Kidney tubule cell (primary cell): ENCODE results near the gene KHSRP.

Experiments
- DNase-seq: peaks from one replicate; pipeline ENCODE4 v3.0.0-alpha.2; 2018; ENCODE audit warnings: low spot score

The KHSRP gene

GRCh38 chr19:6392221-6393073 is 32.2 kb downstream of the KHSRP start:
- no peak for DNase-seq

- no peak for DNase-seq
Measured at GRCh38 chr19:6387372-6387771, 37.2 kb downstream of the KHSRP start.

GRCh38 chr19:6384381-6384780 is 40.2 kb downstream of the KHSRP start:
- DNase-seq, result no peak

- no peak for DNase-seq
Measured at GRCh38 chr19:6383188-6383587, 41.4 kb downstream of the KHSRP start.

- DNase-seq, result no peak
Measured at GRCh38 chr19:6381030-6381750, 43.4 kb downstream of the KHSRP start.

DNA sequence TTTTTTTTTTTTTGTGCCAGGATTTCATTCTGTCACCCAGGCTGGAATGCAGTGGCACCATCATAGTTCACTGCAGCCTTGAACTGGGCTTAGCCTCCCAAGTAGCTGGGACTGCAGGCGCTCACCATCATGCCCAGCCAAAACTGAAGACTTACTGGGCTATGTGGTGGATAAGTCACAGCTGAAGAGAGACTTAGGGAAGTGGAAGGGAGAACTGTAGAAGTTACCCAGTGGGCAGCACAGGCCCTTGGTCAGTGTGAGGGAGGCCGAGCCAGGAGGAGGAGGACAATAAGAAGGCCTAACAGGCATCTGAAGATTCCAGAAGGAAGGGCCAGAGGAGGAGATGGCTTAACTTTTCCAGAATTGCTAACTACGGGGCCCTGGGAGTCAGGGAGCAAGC is 44.9 kb downstream of the KHSRP start:
- DNase-seq, result no peak

- no peak for DNase-seq
Measured at GRCh38 chr19:6378486-6378885, 46.1 kb downstream of the KHSRP start.

- DNase-seq, result peak; percentile 77
Measured at GRCh38 chr19:6378041-6378440, 46.6 kb downstream of the KHSRP start.

- DNase-seq, result no peak
Measured at GRCh38 chr19:6376512-6377190, 48.0 kb downstream of the KHSRP start.

DNA sequence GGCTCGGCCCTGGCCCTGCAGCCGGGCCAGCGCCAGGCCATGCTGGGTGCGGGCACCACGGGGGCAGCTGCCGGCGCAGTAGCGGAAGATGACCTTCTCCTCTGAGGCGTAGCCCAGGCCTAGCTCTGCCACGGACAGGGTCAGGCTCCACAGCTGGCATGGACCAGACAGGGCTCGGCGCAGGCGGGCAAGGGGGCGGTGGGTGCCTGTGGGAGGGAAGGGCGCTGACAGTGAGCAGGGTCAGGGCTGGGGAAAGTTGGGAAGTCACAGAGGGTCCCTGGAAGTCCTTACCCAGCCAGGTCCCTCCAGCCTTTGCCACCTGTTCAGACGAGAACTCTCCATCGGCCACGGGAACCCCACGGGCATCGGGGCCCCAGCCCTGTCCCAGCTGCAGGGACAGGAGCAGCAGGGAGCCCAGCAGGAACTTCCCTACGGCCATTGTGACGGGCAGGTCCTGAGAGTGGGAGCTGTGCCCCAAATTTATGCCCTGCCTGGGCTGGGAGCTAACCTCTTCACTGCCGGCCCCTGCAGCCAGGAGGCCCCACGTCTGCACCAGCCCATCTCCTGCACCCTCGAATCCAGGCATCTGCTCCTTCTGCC is 49.1 kb downstream of the KHSRP start, which contains the start of gene PSPN:
Gene PSPN, minus strand, starts transcription at position 523 of the 600 bp plus-strand sequence. Its CDS starts 84 bp downstream, at position 439.
- no peak for DNase-seq

DNA sequence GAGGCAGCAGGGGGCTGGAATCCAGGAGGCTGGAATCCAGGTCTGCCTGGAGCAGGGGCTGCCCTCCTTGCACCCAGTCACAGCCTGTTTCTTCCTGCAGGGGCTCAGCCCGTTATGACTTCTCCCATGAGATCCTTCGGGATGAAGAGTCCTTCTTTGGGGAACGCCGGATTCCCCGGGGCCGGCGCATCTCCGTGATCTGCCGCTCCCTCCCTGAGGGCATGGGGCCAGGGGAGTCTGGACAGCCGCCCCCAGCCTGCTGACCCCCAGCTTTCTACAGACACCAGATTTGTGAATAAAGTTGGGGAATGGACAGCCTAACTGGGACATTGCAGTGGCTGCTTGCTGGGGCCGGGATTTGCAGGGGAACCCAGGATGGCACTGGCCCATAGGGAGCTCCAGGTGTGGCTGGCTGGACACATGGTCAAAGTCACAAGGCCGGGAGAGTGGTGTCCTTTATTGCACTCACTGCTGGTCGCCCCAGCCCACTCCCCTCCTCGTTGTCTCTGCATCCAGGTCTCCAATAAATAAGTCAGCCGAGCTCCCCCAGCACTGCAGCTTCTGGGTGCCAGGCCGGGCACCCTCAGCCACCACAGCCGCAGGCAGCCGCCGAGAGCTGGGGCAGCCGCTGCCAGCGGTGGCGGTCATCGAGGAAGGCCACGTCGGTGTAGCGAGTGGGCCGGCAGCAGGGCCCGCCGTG is 49.8 kb downstream of the KHSRP start:
- DNase-seq, result no peak

GRCh38 chr19:6374161-6374709 is 50.4 kb downstream of the KHSRP start:
- DNase-seq, result no peak

- DNase-seq, result no peak
Measured at GRCh38 chr19:6373813-6374108, 50.9 kb downstream of the KHSRP start.

- DNase-seq, result peak; percentile 96
Measured at GRCh38 chr19:6373096-6373812, 51.4 kb downstream of the KHSRP start.

DNA sequence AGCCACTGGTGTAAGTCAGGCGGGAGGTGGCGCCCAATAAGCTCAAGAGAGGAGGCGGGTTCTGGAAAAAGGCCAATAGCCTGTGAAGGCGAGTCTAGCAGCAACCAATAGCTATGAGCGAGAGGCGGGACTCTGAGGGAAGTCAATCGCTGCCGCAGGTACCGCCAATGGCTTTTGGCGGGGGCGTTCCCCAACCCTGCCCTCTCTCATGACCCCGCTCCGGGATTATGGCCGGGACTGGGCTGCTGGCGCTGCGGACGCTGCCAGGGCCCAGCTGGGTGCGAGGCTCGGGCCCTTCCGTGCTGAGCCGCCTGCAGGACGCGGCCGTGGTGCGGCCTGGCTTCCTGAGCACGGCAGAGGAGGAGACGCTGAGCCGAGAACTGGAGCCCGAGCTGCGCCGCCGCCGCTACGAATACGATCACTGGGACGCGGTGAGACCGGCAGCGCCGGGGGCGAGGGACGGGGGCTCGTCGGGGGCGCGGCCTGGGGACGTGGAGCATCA is 52.0 kb downstream of the KHSRP start, which contains the start of gene ALKBH7:
Gene ALKBH7, plus strand, starts transcription at position 201 of the 502 bp plus-strand sequence. Its CDS starts 27 bp downstream, at position 228.
- DNase-seq, result peak; percentile 100

- DNase-seq, result no peak
Measured at GRCh38 chr19:6364353-6364752, 60.3 kb downstream of the KHSRP start.
